Activated CD4-positive, alpha-beta T cell treated with anti-CD3 and anti-CD28 coated beads, Interleukin-2, amount 50 U/mL, for 4 hours (primary cell): ENCODE results near the gene QRICH1.
A peak's percentile ranks its signal among the peaks of the same experiment; 100 is the strongest.

Source experiments
- DNase-seq, 2 experiments: peaks; one replicate each; pipeline ENCODE4 v3.0.0-alpha.2; 2020

The QRICH1 gene, protein sequence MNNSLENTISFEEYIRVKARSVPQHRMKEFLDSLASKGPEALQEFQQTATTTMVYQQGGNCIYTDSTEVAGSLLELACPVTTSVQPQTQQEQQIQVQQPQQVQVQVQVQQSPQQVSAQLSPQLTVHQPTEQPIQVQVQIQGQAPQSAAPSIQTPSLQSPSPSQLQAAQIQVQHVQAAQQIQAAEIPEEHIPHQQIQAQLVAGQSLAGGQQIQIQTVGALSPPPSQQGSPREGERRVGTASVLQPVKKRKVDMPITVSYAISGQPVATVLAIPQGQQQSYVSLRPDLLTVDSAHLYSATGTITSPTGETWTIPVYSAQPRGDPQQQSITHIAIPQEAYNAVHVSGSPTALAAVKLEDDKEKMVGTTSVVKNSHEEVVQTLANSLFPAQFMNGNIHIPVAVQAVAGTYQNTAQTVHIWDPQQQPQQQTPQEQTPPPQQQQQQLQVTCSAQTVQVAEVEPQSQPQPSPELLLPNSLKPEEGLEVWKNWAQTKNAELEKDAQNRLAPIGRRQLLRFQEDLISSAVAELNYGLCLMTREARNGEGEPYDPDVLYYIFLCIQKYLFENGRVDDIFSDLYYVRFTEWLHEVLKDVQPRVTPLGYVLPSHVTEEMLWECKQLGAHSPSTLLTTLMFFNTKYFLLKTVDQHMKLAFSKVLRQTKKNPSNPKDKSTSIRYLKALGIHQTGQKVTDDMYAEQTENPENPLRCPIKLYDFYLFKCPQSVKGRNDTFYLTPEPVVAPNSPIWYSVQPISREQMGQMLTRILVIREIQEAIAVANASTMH

DNA sequence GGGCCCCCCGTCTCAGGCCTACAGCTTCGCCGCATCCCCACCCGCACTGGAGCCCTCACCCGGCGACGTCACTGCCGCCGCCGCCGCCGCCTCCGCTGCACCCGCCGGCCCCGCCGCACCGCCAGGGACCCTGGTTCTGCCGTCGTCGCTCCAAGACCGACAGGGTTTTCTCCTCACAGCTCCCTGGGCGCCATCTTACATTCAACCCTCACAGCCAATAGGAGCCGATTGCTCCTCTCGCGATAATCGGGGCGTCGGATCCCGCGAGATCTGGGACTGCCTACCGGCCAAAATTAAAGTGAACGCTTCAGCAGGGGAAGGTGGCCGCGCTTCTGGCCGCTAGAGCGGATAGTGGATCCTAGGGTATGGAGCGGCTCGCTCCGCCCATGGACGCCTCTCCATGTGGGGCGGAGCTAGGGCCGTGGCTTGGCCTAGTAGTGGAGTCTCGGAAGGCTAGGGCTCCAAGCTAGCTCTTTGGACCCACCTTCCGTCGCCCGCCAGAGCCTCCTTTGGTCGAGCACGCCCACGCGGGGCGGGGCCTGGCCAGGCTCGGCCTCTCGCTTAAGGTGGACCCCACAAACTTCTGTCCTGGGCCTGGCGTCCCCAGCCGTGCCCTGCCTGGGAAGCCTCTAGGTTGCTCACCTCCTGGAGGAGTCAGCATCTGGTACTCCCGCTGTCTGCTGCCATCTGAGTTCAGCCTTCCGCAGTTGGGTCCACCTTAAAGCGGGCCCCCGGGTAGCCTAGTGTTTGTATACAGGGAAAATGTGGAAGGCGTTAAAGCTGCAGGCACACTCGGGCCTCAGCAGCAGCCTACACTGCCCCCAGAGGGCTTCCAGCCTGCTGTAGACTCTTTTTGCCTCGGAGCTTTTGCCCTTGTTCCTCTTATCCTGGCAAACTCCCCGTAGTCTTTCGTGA lies at the start of gene QRICH1:
TSS of gene QRICH1 (minus strand) at position 219 of the 915 bp plus-strand sequence. CDS start 17,054 bp downstream, outside the sequence.
- peak; percentile 95 to 96 for DNase-seq

DNA sequence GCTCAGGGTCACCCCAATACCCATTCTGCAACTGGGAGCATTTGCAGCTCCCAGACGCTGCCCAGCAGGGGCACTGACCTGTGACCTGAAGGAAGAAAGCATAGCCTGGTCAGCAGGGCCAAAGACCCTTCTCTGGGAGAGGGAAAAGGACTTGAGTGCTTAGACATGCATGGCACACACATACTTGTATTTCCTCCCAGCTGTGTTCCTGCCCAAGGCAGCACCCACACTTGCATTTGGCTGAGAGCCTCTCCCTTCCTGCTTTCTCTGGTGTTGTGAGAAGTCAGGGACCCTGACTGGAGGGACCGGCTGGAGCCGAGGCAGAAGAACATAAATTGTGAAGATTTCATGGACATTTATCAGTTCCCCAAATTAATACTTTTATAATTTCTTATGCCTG lies 46.2 kb upstream of the QRICH1 start:
- no peak for DNase-seq

DNA sequence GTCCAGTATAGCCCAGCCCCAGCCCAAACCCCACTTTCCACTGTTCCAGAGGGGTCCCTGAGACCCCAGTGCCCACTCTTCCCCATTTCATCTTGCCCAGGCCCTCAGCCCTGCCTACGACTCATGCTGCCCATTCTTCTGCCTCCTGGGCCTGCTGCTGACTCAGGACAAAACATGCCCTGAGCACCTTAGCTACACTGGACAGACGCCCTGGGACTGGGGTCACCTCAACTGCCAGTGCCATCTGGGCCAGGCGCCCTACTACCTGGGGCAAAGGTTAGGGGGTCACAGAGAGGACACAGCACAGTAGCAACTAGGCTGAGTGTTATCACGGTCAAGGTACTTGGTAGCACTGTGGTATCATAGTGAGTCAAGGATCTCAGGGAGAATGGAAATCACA lies 41.6 kb upstream of the QRICH1 start:
- no peak for DNase-seq

DNA sequence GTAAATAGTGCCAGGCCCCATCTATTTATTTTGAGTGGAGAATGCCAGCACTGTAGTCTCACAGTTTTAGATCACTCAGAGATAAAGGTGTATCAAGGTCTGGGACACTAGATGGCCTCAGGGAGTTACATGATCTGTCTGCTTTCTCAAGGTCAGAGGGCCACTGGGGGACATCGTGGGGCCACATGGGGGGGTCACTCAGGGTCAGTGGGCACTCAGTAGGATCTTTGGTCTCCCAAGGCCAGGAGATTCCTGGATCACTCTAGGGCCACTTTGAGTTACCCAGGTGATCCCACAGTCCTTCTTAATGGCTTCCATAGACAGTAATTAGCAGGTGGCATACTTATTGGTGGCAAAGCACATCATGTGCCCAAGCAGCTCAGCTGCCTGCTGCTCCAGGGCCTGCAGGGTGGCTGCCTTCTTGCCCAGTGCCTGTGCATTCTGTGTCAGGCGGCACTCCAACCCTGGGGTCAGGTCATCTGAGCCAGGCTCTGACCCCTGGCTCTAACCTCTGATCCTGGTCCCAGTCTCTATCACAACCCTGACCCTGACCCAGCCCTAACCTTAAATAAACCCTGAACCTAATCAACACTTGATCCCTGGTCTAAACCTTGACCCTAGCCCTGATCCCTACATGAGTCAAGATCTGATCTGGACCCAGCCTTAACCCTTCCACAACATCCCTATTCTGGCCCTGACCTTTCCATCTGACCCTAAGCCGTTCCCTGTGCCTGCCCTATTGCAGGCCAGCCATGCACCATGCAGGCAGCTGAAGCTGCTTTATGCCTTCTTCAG lies 40.8 kb upstream of the QRICH1 start:
- DNase-seq = no peak

DNA sequence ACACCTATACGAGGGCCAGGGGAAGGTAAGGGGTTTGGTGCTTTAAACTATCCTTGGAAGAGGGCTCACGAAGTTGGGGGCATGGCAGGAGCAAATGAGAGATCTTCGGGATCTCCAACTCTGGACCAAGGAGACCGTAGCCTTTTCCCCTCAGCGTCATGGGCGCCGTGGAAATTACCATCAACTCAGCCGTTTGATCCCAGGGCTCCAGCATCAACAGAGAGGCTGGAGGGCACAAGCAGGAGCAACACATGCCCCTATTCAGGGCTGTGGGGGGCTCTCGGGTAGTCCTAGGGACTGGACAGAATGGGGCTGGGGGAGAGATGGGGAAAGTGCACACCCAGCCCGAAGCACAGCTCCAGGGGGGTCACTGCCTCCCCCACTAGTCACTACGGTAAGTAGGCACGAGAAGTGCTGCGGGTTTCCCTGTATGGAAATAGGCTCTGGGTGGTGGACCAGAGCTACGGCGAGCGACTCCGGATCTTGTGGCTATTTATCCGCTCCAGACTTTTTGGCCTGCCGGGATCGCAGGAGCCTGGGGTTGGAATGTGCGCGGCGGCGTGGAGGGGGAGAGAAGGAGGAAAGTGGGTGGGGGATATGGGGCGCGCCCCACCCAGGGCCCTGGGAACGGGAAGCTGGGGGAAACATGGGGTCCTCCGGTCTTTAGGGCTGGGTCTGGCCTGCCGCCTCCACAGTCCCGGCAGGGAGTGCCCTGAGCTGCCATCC lies 39.5 kb upstream of the QRICH1 start:
- DNase-seq = no peak

DNA sequence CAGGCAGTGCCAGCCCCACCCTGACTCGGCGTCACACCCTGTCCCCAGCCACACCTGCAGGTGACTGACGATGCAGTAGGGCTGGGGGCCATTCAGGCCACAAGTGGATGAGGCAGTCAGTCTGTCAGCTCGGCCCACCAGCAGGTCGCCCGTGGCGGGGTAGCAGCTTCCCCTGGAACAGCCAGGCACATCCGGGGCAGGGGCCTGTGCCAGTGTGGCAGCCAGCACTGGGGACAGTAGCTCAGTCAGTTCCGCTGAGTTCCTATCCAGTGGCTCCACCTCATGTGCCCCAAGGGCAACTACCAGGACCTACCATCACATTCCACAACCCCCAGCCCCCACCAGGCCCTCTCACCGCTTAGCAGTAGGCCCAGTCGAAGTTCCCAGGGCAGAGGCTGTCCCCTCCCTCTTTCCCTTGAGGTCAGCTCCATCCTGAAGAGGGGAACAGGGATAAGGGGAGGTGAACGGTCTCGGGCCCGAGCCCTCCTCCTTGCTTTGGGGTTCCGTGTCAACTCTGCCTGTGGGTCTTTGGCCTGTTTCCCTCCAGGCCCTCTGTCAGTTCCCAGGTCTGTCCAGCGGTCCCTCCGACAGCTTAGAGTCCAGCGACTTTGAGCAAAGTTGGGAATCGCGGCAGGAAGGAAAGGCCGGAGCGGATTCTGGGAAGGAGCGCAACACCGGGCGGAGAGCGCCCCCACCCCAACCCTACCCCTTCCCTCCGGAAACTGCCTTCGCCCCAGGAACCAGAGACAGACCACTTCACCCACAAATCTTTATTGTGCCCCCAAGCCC lies 38.8 kb upstream of the QRICH1 start, which contains the start of gene LAMB2:
TSS of gene LAMB2 (minus strand) at position 614 of the 789 bp plus-strand sequence. CDS start at position 431, 183 bp downstream.
- DNase-seq = no peak

DNA sequence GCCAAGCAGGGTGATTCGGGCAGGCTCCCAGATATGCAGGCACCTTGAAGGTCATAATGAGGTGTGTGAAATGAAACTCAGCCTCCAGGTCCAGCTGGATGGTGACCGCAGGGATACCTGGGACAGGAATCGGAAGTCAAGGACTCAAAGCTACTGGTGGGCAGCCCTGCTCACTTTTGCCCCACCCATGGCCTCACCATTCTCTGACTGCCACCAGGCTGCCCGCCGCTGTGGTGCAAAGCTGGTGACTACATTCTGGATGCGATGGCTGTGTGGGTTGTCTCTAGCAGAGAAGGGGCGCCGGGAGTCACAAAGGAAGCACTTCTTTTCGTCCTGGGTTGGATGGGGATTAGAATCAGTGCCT lies 38.2 kb upstream of the QRICH1 start:
- DNase-seq = no peak

DNA sequence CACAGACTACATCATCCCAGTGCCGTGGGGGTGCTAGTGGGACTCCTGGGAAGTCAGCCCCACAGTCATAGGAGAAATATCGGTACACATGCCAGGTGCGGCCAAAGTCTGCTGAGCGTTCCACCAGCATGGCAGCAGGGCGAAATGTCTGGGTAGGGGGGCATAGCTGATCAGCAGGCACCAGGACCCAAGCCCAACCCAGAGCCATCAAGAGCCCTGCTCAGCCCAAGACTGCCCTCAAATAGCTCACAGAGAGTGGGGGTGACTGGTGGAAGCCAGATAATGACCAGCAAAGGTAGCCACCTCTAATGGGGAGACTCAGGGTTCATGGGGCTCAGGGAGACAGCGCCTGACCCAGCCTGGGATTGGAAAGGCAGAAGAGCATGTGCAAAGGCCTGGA lies 37.7 kb upstream of the QRICH1 start:
- DNase-seq = no peak

DNA sequence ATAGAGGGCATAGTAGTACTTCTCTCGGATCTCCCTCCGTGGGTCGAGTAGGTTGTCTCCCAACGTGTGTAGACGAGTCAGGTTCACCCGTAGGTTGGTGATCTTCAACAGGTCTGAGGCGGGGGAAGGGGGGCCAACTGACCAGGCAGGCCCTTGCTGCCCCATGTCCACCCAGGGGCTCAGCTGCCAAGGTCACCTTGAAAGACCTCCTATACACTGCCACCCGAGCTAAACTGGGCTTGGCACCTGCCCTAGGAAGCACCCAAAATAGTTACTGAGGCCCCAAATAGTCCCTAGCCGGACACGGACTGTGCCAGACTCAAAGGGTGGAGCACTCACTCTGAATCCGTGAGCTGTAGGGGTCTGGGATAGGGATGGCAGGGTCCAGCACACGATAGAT lies 37.2 kb upstream of the QRICH1 start:
- DNase-seq = no peak

DNA sequence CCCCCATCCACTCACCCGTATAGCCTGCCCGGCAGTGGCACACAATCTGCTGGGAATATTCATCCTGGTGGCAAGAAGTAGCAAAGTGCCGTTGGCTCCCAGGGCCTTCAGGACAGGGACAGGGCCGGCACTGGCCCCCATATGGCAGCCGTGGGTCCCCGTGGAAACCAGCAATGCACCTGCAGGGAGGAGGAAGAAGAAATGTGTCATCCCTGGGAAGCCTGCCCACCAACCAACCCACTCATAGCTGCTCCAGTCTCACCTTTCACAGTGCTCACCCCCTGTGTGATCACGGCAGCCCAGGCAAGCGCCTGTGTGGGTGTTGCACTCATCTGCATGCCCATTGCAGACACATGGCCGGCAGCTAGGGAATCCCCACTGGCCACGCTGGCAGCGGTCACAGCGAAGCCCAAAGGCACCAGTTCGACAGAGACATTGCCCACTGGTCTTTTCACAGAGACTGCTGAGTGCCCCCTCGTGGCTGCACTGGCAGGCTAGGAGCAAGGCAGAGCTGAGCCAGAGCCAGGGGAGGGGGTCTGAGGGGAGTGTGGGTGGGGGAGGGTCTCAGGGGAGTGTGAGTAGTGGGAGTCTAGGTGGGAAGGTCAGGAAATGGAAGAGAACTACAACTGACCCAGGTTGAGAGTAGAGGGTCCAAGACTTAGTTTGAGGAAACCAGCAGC lies 31.3 kb upstream of the QRICH1 start:
- DNase-seq = no peak

DNA sequence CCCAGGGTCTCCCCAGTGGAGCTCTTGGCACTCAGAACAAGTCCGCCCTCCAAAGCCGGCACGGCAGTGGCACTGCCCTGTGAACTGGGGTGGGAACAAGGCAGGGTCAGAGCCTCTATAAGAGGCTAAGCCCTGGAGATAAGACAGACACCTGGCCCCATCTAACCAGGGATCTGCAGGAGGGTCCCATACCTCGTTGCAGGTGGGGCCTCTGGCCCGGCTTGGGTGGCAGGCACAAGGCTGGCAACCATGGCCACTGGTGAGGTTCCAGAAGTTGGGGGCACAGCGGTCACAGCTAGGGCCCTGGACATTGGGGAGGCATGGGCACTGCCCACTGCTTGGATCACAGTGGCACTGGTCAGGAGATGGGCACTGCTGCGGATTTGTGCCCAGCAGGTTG lies 30.3 kb upstream of the QRICH1 start:
- no peak for DNase-seq

DNA sequence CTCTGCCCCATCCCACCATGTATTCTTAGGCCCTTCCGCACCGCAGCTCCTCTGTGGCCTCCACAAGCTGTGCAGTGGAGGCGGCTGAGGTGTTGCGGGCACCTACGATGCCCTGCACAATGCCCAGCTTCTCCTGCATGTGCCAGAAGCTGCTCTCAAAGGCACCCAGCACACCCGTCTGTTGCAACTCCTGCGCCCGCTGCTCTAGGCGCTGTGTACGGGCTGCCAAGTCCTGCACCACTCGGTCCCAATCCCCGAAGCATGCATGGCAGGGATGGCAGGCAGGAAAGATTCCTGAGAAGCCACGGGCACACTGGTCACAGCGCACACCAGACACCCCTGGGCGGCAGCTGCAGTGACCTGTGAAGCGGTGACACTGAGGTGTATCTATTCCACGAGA lies 29.8 kb upstream of the QRICH1 start:
- no peak for DNase-seq

DNA sequence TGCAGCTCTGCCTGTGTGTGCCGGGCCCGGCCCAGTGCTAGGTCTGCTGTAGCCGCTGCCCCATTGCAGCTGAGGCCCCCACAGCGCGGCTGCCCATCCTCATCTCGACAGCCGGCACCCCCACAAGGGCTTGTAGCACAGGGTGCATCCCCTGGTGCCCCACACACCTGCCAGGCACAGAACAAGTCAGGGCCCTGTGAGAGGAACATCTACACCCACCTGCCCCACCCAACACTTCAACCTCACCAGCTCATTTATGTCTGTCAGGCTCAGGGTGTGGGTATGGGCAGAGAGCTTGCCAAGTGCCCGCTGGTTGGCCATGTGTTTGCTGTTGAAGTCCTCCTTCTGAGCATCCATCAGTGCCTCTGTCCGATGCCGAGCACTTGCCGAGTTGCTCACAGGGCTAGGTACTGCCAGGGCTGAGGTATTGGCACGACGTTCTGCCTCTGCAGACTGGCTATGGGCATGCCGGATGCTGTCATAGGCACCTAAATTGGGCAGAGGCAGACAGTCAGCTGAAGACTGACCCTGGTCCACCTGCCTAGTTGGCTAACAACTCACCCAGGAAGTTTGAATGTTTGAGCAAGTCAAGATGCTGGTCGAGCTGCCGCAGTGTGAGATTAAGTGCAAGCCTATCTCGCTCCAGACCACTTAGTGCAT lies 29.1 kb upstream of the QRICH1 start:
- DNase-seq = no peak

DNA sequence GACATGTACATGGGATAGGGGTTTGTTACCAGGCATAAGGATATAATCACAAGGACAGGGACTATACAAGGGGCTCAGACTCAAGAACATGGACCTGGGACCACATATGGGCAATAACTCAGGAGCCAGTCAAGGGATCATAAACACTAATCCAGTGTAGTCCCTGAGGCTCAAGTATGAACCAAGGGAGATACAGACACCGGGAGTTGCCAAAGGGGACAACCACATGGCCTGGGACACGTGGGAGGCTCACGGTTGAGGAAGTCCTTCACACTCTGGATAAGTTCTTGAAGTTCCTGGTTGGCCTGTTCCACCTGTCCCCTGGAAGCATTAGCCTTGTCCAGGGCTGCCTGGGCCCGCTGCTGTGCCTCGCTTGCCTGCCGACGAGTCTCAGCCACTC lies 28.6 kb upstream of the QRICH1 start:
- no peak for DNase-seq

DNA sequence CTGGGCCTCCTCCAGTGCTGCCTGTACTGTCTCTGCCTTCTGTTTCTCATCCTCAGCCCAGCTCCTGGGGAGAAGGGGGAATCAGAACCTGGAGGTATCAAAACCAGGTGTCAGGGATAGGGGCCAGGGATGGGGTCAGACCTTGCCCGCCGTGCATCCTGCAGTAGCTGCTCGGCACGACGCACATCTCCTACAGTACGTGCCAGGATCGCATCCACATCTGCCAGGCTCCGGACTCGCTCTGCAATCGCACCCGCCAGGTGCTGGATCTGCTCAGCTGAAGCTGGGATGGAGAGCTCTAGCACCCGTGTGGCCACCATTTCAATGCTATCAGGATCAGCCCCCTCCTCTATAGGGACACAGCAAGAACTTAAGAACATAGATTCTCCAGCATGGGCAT lies 28.2 kb upstream of the QRICH1 start:
- DNase-seq = no peak

DNA sequence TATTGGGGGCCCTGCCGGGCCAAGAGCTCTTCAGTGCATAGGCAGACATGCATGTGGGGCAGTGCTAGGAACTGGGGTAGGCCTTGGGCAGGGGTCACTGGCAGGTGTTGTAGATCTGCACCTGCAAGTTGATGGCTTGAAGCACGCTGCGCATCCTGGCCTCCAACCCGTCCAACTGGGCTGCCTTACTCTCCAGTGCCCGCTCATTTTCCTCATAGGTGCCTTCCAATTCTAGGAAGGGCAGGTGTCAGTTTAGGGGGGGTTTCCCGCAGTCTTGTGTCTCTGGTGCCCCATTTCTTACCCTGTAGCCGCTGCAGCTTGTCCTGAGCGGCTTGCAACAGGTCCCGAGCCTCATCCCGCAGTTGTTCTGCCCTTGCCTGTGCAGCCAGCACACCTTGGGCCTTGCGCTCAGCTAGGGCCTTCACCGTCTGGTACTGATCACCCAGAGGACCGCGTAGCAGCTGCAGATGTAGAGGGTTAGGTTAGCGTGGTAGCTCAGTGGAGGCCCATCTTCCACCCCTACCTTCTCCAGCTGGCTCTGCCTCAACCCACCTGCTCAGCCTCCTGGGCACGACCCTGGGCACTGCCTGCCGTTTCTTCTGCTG lies 27.4 kb upstream of the QRICH1 start:
- no peak for DNase-seq

DNA sequence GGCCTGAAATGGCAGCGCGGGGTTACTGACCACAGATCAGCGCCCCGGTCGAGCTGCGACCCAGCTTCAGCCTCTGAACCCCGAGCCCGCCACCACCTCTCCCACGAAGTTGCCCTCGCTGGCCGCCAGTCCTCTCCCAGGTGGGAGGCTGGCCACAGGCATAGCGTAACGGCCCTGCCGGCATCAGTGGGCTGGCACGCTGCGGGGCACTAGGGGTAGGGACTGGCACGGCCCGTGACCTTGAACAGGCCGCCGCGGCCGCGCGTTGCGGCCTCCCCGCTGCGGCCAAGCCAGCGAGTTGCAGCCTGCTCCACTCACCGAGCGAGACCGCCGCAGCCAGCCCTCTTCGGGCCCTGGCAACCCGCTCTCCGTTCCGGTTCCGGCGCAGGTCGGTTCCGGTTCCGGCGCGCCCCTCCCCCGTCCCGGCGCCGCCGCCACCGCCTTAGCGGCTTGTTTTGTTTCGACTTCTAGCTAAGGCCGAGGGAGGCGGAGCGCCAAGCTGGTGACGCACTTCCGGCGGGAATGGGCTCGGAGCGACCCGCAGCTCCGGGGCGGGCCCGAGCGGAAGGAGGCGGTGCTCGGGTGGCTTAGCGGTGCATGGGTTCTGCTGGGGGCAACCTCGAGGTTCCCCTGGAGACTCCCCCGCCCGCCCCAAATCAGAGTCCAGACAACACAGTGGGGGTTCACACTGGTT lies 26.7 kb upstream of the QRICH1 start, which contains the start of gene USP19:
TSS of gene USP19 (minus strand) at position 386 of the 694 bp plus-strand sequence. CDS start 1,678 bp downstream, outside the sequence.
- DNase-seq = peak; percentile 91

DNA sequence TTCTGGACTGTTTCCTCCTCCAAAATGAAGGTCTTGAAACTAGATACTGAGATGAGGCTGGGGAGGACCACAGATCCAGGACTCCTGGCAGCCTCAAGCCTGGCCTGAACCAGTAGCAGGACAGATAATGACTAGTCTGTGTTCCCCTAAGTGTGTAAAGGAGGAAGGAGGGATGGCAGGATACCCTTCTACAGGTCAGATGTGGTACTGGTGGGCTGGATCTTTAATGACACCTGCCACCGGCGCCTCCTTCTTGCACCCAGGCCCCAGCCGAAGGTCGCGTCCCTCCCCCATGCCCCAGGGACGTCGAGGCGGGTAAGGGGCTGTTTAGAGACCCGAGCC lies 26.2 kb upstream of the QRICH1 start:
- no peak for DNase-seq
